Measurements from ENCODE around the gene KLF7.

Gene KLF7

DNA sequence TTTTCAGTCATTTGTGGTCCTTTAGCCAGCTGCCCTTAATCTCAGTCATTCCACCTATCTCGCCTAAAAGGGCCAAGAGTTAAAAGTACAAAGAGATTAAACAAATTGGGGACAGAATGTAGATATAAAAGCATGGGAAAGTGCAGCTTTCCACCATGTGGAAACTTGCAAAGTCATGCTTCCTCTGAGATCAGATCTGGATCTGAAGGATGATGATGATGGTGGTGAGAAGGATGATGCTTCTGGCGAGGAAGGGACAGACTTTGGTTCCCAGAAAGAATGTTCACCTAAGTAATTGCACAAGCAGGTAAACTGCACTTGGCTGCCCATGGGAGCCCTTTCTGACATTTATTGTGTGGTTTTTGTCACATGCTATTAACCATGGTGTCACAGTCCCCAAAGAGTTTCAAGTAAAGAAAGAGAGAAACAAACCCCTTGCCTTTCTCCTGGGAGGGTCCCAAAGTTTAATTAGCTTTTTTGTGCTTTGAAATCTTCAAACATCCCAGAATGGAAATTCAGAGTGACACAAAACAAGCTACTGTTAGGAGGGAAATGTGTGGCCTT is 34.7 kb downstream of the KLF7 start:
- TF ChIP-seq, protein P1, sequence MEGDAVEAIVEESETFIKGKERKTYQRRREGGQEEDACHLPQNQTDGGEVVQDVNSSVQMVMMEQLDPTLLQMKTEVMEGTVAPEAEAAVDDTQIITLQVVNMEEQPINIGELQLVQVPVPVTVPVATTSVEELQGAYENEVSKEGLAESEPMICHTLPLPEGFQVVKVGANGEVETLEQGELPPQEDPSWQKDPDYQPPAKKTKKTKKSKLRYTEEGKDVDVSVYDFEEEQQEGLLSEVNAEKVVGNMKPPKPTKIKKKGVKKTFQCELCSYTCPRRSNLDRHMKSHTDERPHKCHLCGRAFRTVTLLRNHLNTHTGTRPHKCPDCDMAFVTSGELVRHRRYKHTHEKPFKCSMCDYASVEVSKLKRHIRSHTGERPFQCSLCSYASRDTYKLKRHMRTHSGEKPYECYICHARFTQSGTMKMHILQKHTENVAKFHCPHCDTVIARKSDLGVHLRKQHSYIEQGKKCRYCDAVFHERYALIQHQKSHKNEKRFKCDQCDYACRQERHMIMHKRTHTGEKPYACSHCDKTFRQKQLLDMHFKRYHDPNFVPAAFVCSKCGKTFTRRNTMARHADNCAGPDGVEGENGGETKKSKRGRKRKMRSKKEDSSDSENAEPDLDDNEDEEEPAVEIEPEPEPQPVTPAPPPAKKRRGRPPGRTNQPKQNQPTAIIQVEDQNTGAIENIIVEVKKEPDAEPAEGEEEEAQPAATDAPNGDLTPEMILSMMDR (IDR thresholded peaks at IDR 0.05; ENCODE audit: low read depth, low read length, poor library complexity, severe bottlenecking), result no peak
- no peak for TF ChIP-seq EZH2phosphoT487 (IDR thresholded peaks at IDR 0.05; ENCODE audit: borderline replicate concordance, low read length)
- no peaks in the 10 kb centered on the region for H3K4me1 ChIP-seq (ENCODE audit: control insufficient read depth, low read length)
- H3K27me3 ChIP-seq (ENCODE audit: control insufficient read depth, low read length), result no peaks in the 10 kb centered on the region
- no peak overlapping the region for H3K27ac ChIP-seq (ENCODE audit: low read depth, low read length)
- H3K9me2 ChIP-seq (replicated peaks; ENCODE audit: control insufficient read depth, low read length), result no peaks in the 10 kb centered on the region
- H3F3A ChIP-seq (ENCODE audit: control insufficient read depth, insufficient read depth), result no peaks in the 10 kb centered on the region
- H3K4me3 ChIP-seq (ENCODE audit: low read length), result no peak overlapping the region
- no peaks in the 10 kb centered on the region for H3K79me2 ChIP-seq (ENCODE audit: control insufficient read depth, low read length)
- H3K4me2 ChIP-seq (ENCODE audit: low read length), result no peak overlapping the region
- H4K20me1 ChIP-seq (ENCODE audit: control insufficient read depth, insufficient read depth, low read depth, low read length), result no peaks in the 10 kb centered on the region
- no peaks in the 10 kb centered on the region for H3K9me3 ChIP-seq (ENCODE audit: control insufficient read depth, insufficient read depth, low read length)
- no peaks in the 10 kb centered on the region for H3K36me3 ChIP-seq (ENCODE audit: control insufficient read depth, low read length)

DNA sequence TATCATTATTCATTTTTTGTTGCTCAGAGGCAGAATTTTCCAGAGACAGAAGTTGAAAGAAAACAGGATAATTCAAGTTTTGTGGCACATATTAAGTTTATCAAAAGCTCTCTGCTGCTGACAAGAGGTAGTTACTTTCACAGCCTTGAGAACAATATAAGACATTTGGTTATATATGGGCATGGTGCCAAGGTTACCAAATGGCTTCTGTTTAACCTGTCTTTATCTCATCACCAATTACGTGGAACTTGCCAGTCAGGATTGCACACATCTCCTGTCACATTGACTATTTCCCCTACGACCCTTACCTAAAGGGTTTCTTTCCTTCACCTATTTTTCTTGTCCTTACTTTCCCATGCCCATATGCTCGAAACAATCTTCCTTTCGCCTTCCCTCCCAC is 35.9 kb downstream of the KLF7 start:
- no peaks in the 10 kb centered on the region for H3F3A ChIP-seq (ENCODE audit: control insufficient read depth, insufficient read depth)
- H3K27ac ChIP-seq (ENCODE audit: low read depth, low read length), result no peak overlapping the region
- H3K27me3 ChIP-seq (ENCODE audit: control insufficient read depth, low read length), result no peaks in the 10 kb centered on the region
- H3K9me3 ChIP-seq (ENCODE audit: control insufficient read depth, insufficient read depth, low read length), result no peaks in the 10 kb centered on the region
- no peaks in the 10 kb centered on the region for H4K20me1 ChIP-seq (ENCODE audit: control insufficient read depth, insufficient read depth, low read depth, low read length)
- no peak overlapping the region for H3K4me2 ChIP-seq (ENCODE audit: low read length)
- H3K9me2 ChIP-seq (replicated peaks; ENCODE audit: control insufficient read depth, low read length), result no peaks in the 10 kb centered on the region
- H3K36me3 ChIP-seq (ENCODE audit: control insufficient read depth, low read length), result no peaks in the 10 kb centered on the region
- H3K4me3 ChIP-seq (ENCODE audit: low read length), result no peak overlapping the region
- H3K4me1 ChIP-seq (ENCODE audit: control insufficient read depth, low read length), result no peaks in the 10 kb centered on the region
- H3K79me2 ChIP-seq (ENCODE audit: control insufficient read depth, low read length), result no peaks in the 10 kb centered on the region
- no peak for TF ChIP-seq EZH2phosphoT487 (IDR thresholded peaks at IDR 0.05; ENCODE audit: borderline replicate concordance, low read length)
- TF ChIP-seq, protein P1 (IDR thresholded peaks at IDR 0.05; ENCODE audit: low read depth, low read length, poor library complexity, severe bottlenecking), result no peak

- no peaks in the 10 kb centered on the region for H4K20me1 ChIP-seq (ENCODE audit: control insufficient read depth, insufficient read depth, low read depth, low read length)
- no peak for TF ChIP-seq EZH2phosphoT487 (IDR thresholded peaks at IDR 0.05; ENCODE audit: borderline replicate concordance, low read length)
- TF ChIP-seq, protein P1 (IDR thresholded peaks at IDR 0.05; ENCODE audit: low read depth, low read length, poor library complexity, severe bottlenecking), result no peak
- no peak overlapping the region for H3K4me3 ChIP-seq (ENCODE audit: low read length)
- H3K4me1 ChIP-seq (ENCODE audit: control insufficient read depth, low read length), result no peaks in the 10 kb centered on the region
- no peaks in the 10 kb centered on the region for H3K79me2 ChIP-seq (ENCODE audit: control insufficient read depth, low read length)
- no peaks in the 10 kb centered on the region for H3K27me3 ChIP-seq (ENCODE audit: control insufficient read depth, low read length)
- no peaks in the 10 kb centered on the region for H3F3A ChIP-seq (ENCODE audit: control insufficient read depth, insufficient read depth)
- no peaks in the 10 kb centered on the region for H3K36me3 ChIP-seq (ENCODE audit: control insufficient read depth, low read length)
- H3K9me2 ChIP-seq (replicated peaks; ENCODE audit: control insufficient read depth, low read length), result no peaks in the 10 kb centered on the region
- no peak overlapping the region for H3K27ac ChIP-seq (ENCODE audit: low read depth, low read length)
- no peaks in the 10 kb centered on the region for H3K9me3 ChIP-seq (ENCODE audit: control insufficient read depth, insufficient read depth, low read length)
- H3K4me2 ChIP-seq (ENCODE audit: low read length), result no peak overlapping the region
Observed at GRCh38 chr2:207128867-207129266, 36.9 kb downstream of the KLF7 start.

All from DOHH2 (cell line).